Hepatocyte (in vitro differentiated cells): ENCODE data around the gene NPIPB2.
"Not testable (repeated sequence)": the region's sequence is repeated elsewhere in the genome, so short reads cannot be mapped to it uniquely, and the experiment has no call there.

Experiments used
- EZH2phosphoT487 ChIP-seq: fragments of 200-600 bp; sonication (generic); IDR thresholded peaks from one replicate; pipeline ENCODE4 v1.6.1; 2018; ENCODE audit warnings: antibody characterized with exemption, mild to moderate bottlenecking, low read depth, moderate library complexity; ENCODE audit not compliant: unreplicated experiment, severe bottlenecking
- TF ChIP-seq, protein P1 (sequence below): fragments of 200-600 bp; sonication (generic); IDR thresholded peaks from 2 replicates; pipeline ENCODE4 v1.5.1; 2016; ENCODE audit warnings: antibody characterized with exemption, mild to moderate bottlenecking; ENCODE audit not compliant: poor library complexity

DNA sequence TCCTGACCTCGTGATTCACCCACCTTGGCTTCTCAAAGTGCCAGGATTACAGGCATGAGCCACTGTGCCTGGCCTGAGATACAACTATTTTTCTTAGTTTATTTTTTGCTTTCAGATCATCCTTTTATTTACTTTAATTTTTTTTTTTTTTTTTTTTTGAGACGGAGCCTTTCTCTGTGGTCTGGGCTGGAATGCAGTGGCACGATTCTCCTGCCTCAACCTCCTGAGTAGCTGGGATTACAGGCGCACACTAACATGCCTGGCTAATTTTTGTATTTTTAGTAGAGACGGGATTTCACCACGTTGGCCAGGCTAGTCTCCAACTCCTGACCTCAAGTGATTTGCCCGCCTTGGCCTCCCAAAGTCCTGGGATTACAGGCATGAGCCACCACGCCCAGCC is 11.7 kb upstream of the NPIPB2 start:
- TF ChIP-seq, protein P1, sequence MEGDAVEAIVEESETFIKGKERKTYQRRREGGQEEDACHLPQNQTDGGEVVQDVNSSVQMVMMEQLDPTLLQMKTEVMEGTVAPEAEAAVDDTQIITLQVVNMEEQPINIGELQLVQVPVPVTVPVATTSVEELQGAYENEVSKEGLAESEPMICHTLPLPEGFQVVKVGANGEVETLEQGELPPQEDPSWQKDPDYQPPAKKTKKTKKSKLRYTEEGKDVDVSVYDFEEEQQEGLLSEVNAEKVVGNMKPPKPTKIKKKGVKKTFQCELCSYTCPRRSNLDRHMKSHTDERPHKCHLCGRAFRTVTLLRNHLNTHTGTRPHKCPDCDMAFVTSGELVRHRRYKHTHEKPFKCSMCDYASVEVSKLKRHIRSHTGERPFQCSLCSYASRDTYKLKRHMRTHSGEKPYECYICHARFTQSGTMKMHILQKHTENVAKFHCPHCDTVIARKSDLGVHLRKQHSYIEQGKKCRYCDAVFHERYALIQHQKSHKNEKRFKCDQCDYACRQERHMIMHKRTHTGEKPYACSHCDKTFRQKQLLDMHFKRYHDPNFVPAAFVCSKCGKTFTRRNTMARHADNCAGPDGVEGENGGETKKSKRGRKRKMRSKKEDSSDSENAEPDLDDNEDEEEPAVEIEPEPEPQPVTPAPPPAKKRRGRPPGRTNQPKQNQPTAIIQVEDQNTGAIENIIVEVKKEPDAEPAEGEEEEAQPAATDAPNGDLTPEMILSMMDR, result not testable (repeated sequence)
- TF ChIP-seq EZH2phosphoT487, result not testable (repeated sequence)
